HG03571 (cell line): ENCODE data around the gene PLIN4.
"Not testable (repeated sequence)": the region's sequence is repeated elsewhere in the genome, so short reads cannot be mapped to it uniquely, and the experiment has no call there.

Experiments
- ATAC-seq: cut with Tn5 transposase; IDR thresholded peaks from one replicate; pipeline ENCODE4 v1.9.1; 2021; ENCODE audit not compliant: unreplicated experiment

PLIN4 gene

GRCh38 chr19:4548238-4548584 lies 29.9 kb upstream of the PLIN4 start:
- ATAC-seq = no peak

- no peak for ATAC-seq
These were observed 29.3 kb upstream of the PLIN4 start for GRCh38 chr19:4547303-4548237.

- no peak for ATAC-seq
These were observed 25.8 kb upstream of the PLIN4 start for GRCh38 chr19:4543842-4544647.

- ATAC-seq = no peak
These were observed 24.9 kb upstream of the PLIN4 start for GRCh38 chr19:4542896-4543841.

GRCh38 chr19:4541806-4542145 lies 23.5 kb upstream of the PLIN4 start:
- not testable (repeated sequence) for ATAC-seq

- no peak for ATAC-seq
These were observed 23.0 kb upstream of the PLIN4 start for GRCh38 chr19:4541114-4541805.

GRCh38 chr19:4539693-4540581 lies 21.7 kb upstream of the PLIN4 start, which contains the start of gene LRG1:
TSS of gene LRG1 (minus strand) at chr19:4540036. CDS start at chr19:4540013, 23 bp downstream.
- no peak for ATAC-seq

- ATAC-seq = no peak
These were observed 20.9 kb upstream of the PLIN4 start for GRCh38 chr19:4539169-4539692.

- ATAC-seq = no peak
These were observed 20.3 kb upstream of the PLIN4 start for GRCh38 chr19:4538601-4538954.

- no peak for ATAC-seq
These were observed 19.8 kb upstream of the PLIN4 start for GRCh38 chr19:4537953-4538600.

- ATAC-seq = no peak
These were observed 18.5 kb upstream of the PLIN4 start for GRCh38 chr19:4536798-4537197.

GRCh38 chr19:4534836-4535658 lies 16.8 kb upstream of the PLIN4 start, which contains the start of gene PLIN5:
TSS of gene PLIN5 (minus strand) at chr19:4535224. CDS start at chr19:4534074, 1,150 bp downstream.
- no peak for ATAC-seq

GRCh38 chr19:4533835-4534424 lies 15.6 kb upstream of the PLIN4 start:
- ATAC-seq = no peak

- ATAC-seq = no peak
These were observed 15.0 kb upstream of the PLIN4 start for GRCh38 chr19:4533334-4533733.

GRCh38 chr19:4531562-4532165 lies 13.4 kb upstream of the PLIN4 start:
- no peak for ATAC-seq

- ATAC-seq = no peak
These were observed 11.7 kb upstream of the PLIN4 start for GRCh38 chr19:4529924-4530522.

GRCh38 chr19:4528843-4529242 lies 10.6 kb upstream of the PLIN4 start:
- ATAC-seq = no peak
